ENCODE results near the gene BPIFB1. TPM values are rescaled to one million over a fixed set of nuclear protein-coding genes. Genes with fewer than 3 reads are reported as not detected.

BPIFB1 gene
- total and polyA plus RNA-seq, 2 of the 13 experiments (the other 11 are each of a cell fraction or from before 2014, with no cell fraction given) = 0.82 to 4.4 TPM

- TF ChIP-seq TARDBP (CRISPR knock-in tag; IDR thresholded peaks at IDR 0.05) = no peak
- no peak for TF ChIP-seq ZFP1 (CRISPR knock-in tag; IDR thresholded peaks at IDR 0.05)
- TF ChIP-seq ZNF558 (CRISPR knock-in tag; IDR thresholded peaks at IDR 0.05; ENCODE audit: borderline replicate concordance) = no peak
- peak; percentile 41; the same call in 1 of the 2 replicates for TF ChIP-seq ZZZ3 (CRISPR knock-in tag; IDR thresholded peaks at IDR 0.05; ENCODE audit: borderline replicate concordance)
- TF ChIP-seq IRF2 (CRISPR knock-in tag; IDR thresholded peaks at IDR 0.05) = 0 out of 2 replicates have a peak, but pooled peaks have one; percentile 27
- no peak for TF ChIP-seq CREBL2 (CRISPR knock-in tag; IDR thresholded peaks at IDR 0.05; ENCODE audit: borderline replicate concordance)
- TF ChIP-seq RFX1 (IDR thresholded peaks at IDR 0.05) = no peak
- no peak for TF ChIP-seq ZNF124 (CRISPR knock-in tag; IDR thresholded peaks at IDR 0.05)
- no peak for TF ChIP-seq ZNF607 (CRISPR knock-in tag; IDR thresholded peaks at IDR 0.05; ENCODE audit: borderline replicate concordance)
- no peak for TF ChIP-seq SNAPC4 (CRISPR knock-in tag; IDR thresholded peaks at IDR 0.05)
- TF ChIP-seq ZNF644 (CRISPR knock-in tag; IDR thresholded peaks at IDR 0.05; ENCODE audit: low read depth) = peak; percentile 84
- no peak for TF ChIP-seq SP2 (CRISPR knock-in tag; IDR thresholded peaks at IDR 0.05)
- TF ChIP-seq ETV5 (CRISPR knock-in tag; IDR thresholded peaks at IDR 0.05; ENCODE audit: borderline replicate concordance) = peak; percentile 95
- 0 out of 2 replicates have a peak, but pooled peaks have one; percentile 31 for TF ChIP-seq AHR (CRISPR knock-in tag; IDR thresholded peaks at IDR 0.05)
- no peak; the same call in 1 of the 2 replicates for TF ChIP-seq ZNF556 (CRISPR knock-in tag; IDR thresholded peaks at IDR 0.05; ENCODE audit: borderline replicate concordance)
- TF ChIP-seq E2F1 (CRISPR knock-in tag; IDR thresholded peaks at IDR 0.05) = no peak
- TF ChIP-seq HNF1B (CRISPR knock-in tag; IDR thresholded peaks at IDR 0.05) = 0 out of 2 replicates have a peak, but pooled peaks have one; percentile 35
- TF ChIP-seq RBAK (CRISPR knock-in tag; IDR thresholded peaks at IDR 0.05) = no peak
- TF ChIP-seq ZNF274 (CRISPR knock-in tag; IDR thresholded peaks at IDR 0.05) = no peak
- TF ChIP-seq EHMT2 (IDR thresholded peaks at IDR 0.05; ENCODE audit: borderline replicate concordance, low read depth, low read length) = peak; percentile 62
- TF ChIP-seq PAWR (CRISPR knock-in tag; IDR thresholded peaks at IDR 0.05; ENCODE audit: borderline replicate concordance) = no peak
- TF ChIP-seq ZNF550 (CRISPR knock-in tag; IDR thresholded peaks at IDR 0.05; ENCODE audit: borderline replicate concordance) = no peak
- TF ChIP-seq KLF9 (CRISPR knock-in tag; IDR thresholded peaks at IDR 0.05; ENCODE audit: low read depth) = 0 out of 2 replicates have a peak, but pooled peaks have one; percentile 81
- no peak for TF ChIP-seq ZNF34 (CRISPR knock-in tag; IDR thresholded peaks at IDR 0.05; ENCODE audit: borderline replicate concordance)
- no peak for TF ChIP-seq FOXO1 (CRISPR knock-in tag; IDR thresholded peaks at IDR 0.05)
Observed at GRCh38 chr20:33339515-33340058, 56.6 kb downstream of the BPIFB1 start (continued).

Data from HepG2 (cell line).